HepG2 (cell line): ENCODE data around the gene SLC1A2. TPM values are rescaled to one million over a fixed set of nuclear protein-coding genes. Genes with fewer than 3 reads are reported as not detected.

Experiments used
- ATAC-seq: fragments of 200-7000 bp; cut with Tn5 transposase; 3 replicates; pipeline ENCODE4 v1.9.1; 2020; ENCODE audit warnings: mild to moderate bottlenecking, moderate library complexity
- BruUV-seq: library from RNA; stranded (reverse); fragments of 400-500 nt; replicated peaks from 2 replicates; lab custom pipeline; 2021; lab: Mats Ljungman, UMichigan
- CTCF ChIA-PET: fragments of 300-600 bp; formaldehyde crosslinking; extraction: SDS; loops from one replicate; lab custom pipeline; 2021; ENCODE audit warnings: low total read pairs, inconsistent platforms, low intra/inter-chr PET ratio; lab: Yijun Ruan, JAX
- POLR2A ChIA-PET: fragments of 350-600 bp; sonication (Branson Sonifier 250); formaldehyde crosslinking; loops from one replicate; lab custom pipeline; 2020; ENCODE audit warnings: antibody characterized with exemption, inconsistent platforms; lab: Yijun Ruan, JAX
- DNase-seq: peaks from one replicate; pipeline ENCODE4 v3.0.0-alpha.2; 2015; ENCODE audit warnings: low spot score
- FAIRE-seq: peaks from 3 replicates; lab custom pipeline; 2011; peaks lifted over from hg19 to GRCh38; lab: Jason Lieb, UNC
- H2AFZ ChIP-seq: one replicate; pipeline ENCODE4 v1.6.1; 2011; ENCODE audit warnings: low read length, inconsistent platforms
- H3K27ac ChIP-seq: fragments of 300-600 bp; 3 replicates; pipeline ENCODE4 v1.8.0; 2011; ENCODE audit warnings: mixed run types, mild to moderate bottlenecking, mixed read lengths, low read length, inconsistent platforms; ENCODE audit not compliant: insufficient read depth; ENCODE audit errors: extremely low read length
- H3K27me3 ChIP-seq, 2 experiments: fragments of 200-600 bp in 1 of 2; 2 replicates in 1 of 2; 3 replicates in 1 of 2; pipeline versions ENCODE4 v1.6.0 to v1.8.0; 2011; ENCODE audit warnings: low read length in 2 of 2, mild to moderate bottlenecking in 2 of 2, moderate library complexity in 2 of 2, inconsistent platforms in 1 of 2; ENCODE audit not compliant: insufficient read depth in 2 of 2, control insufficient read depth in 1 of 2
- H3K36me3 ChIP-seq, 2 experiments: fragments of 200-600 bp in 1 of 2; replicated peaks in 1 of 2; 2 replicates in 1 of 2; 3 replicates in 1 of 2; pipeline versions ENCODE4 v1.5.1 to v1.8.0; 2011; ENCODE audit warnings: low read length in 2 of 2, inconsistent platforms in 1 of 2; ENCODE audit not compliant: insufficient read depth in 2 of 2, control insufficient read depth in 1 of 2
- H3K4me1 ChIP-seq: 2 replicates; pipeline ENCODE4 v1.5.1; 2012; ENCODE audit warnings: low read length, inconsistent platforms; ENCODE audit not compliant: insufficient read depth
- H3K4me2 ChIP-seq: 2 replicates; pipeline ENCODE4 v1.6.0; 2011; ENCODE audit warnings: low read depth, low read length, inconsistent platforms
- H3K4me3 ChIP-seq, 3 experiments: fragments of 200-600 bp in 1 of 3; sonication (generic), shearing (Covaris generic) in 1 of 3; replicated peaks in 1 of 3; 2 replicates each; pipeline ENCODE4 v1.5.1; 2011 to 2016; ENCODE audit warnings: low read length in 3 of 3, inconsistent platforms in 2 of 3, low read depth in 2 of 3, mild to moderate bottlenecking in 2 of 3, control low read depth in 1 of 3, mixed read lengths in 1 of 3; ENCODE audit not compliant: insufficient read depth in 1 of 3
- H3K79me2 ChIP-seq: one replicate; pipeline ENCODE4 v1.6.1; 2011; ENCODE audit warnings: low read length, inconsistent platforms; ENCODE audit not compliant: insufficient read depth
- H3K9ac ChIP-seq: 2 replicates; pipeline ENCODE4 v1.6.0; 2011; ENCODE audit warnings: mild to moderate bottlenecking, low read depth, low read length, inconsistent platforms; ENCODE audit not compliant: insufficient read depth
- H3K9me3 ChIP-seq: 2 replicates; pipeline ENCODE4 v1.5.1; 2012; ENCODE audit warnings: mild to moderate bottlenecking, low read length
- H4K20me1 ChIP-seq: 2 replicates; pipeline ENCODE4 v1.6.0; 2011; ENCODE audit warnings: inconsistent platforms, mild to moderate bottlenecking, low read length, moderate library complexity; ENCODE audit not compliant: insufficient read depth
- DMAP1 ChIP-seq: IDR thresholded peaks from 2 replicates; pipeline ENCODE4 v1.6.1; 2016
- PCBP1 ChIP-seq: fragments of 200-400 bp; formaldehyde crosslinking; IDR thresholded peaks from 2 replicates; pipeline ENCODE4 v1.6.1; 2017; ENCODE audit warnings: mild to moderate bottlenecking, low read depth, low read length, borderline replicate concordance
- RAD21 ChIP-seq: fragments of 450-650 bp; formaldehyde crosslinking; IDR thresholded peaks from 2 replicates; pipeline ENCODE4 v1.5.0; 2020; ENCODE audit warnings: mild to moderate bottlenecking
- SALL2 ChIP-seq: sonication (generic); formaldehyde crosslinking; IDR thresholded peaks from 2 replicates; pipeline ENCODE4 v1.8.1; 2023; ENCODE audit warnings: mild to moderate bottlenecking, missing genetic modification reagents, inconsistent platforms
- ZC3H13 ChIP-seq: sonication (generic); formaldehyde crosslinking; IDR thresholded peaks from 2 replicates; pipeline ENCODE4 v1.8.1; 2023; ENCODE audit warnings: mild to moderate bottlenecking, missing genetic modification reagents, moderate library complexity
- ZC3H4 ChIP-seq: sonication (generic); formaldehyde crosslinking; IDR thresholded peaks from 2 replicates; pipeline ENCODE4 v1.4.0; 2020; ENCODE audit warnings: missing genetic modification reagents, borderline replicate concordance
- ZFP1 ChIP-seq: IDR thresholded peaks from 2 replicates; pipeline ENCODE4 v1.6.1; 2016
- ZFP37 ChIP-seq: sonication (generic); formaldehyde crosslinking; IDR thresholded peaks from 2 replicates; pipeline ENCODE4 v1.4.0; 2020; ENCODE audit warnings: missing genetic modification reagents, borderline replicate concordance
- ZKSCAN5 ChIP-seq: sonication (generic); formaldehyde crosslinking; IDR thresholded peaks from 2 replicates; pipeline ENCODE4 v1.5.1; 2020; ENCODE audit warnings: mild to moderate bottlenecking, missing genetic modification reagents
- ZNF235 ChIP-seq: sonication (generic); formaldehyde crosslinking; IDR thresholded peaks from 2 replicates; pipeline ENCODE4 v1.8.1; 2023; ENCODE audit warnings: mild to moderate bottlenecking, missing genetic modification reagents, borderline replicate concordance
- ZNF557 ChIP-seq: sonication (generic); formaldehyde crosslinking; IDR thresholded peaks from 2 replicates; pipeline ENCODE4 v1.4.0; 2020; ENCODE audit warnings: missing genetic modification reagents
- ZNF709 ChIP-seq: sonication (generic); formaldehyde crosslinking; IDR thresholded peaks from 2 replicates; pipeline ENCODE4 v1.5.0; 2020; ENCODE audit warnings: mild to moderate bottlenecking, missing genetic modification reagents
- ZNF777 ChIP-seq: sonication (generic); formaldehyde crosslinking; IDR thresholded peaks from 2 replicates; pipeline ENCODE4 v1.4.0; 2020; ENCODE audit warnings: missing genetic modification reagents
- WGBS: methylation state at CpG from one replicate; pipeline ENCODE4 v1.1.6; 2017; ENCODE audit warnings: low lambda C conversion rate; 5-methylcytosine and 5-hydroxymethylcytosine counted together
- in situ Hi-C: cut with HindIII; loops from 2 replicates; pipeline ENCODE4 v1.10.0; 2017; ENCODE audit warnings: low pct_unique_long_range_greater_than_20kb; ENCODE audit not compliant: extremely low pct_ligation_motif_present
- intact Hi-C: fragments of 100-400 bp; cut with micrococcal nuclease; formaldehyde crosslinking; loops from one replicate; pipeline ENCODE4 v1.10.0; 2022; ENCODE audit not compliant: unreplicated experiment
- polyA plus RNA-seq, 8 experiments: library from polyadenylated mRNA; depleted of rRNA in 3 of 8; stranded (reverse) in 7 of 8; unstranded in 1 of 8; fragments of >200 nt; fragmentation: Illumina TruSeq in 4 of 8; extraction: Trizol in 4 of 8; gene quantifications; 2 replicates each; pipeline versions ENCODE4 v1.2.1 to v1.2.3, GENCODE V29; 2011 to 2016; ENCODE audit warnings: low read depth in 4 of 8, missing spikeins in 1 of 8, mixed read lengths in 1 of 8; ENCODE audit not compliant: insufficient read depth in 1 of 8
- total RNA-seq, 5 experiments: library from RNA; depleted of rRNA; stranded (reverse); fragments of >200 nt; fragmentation: Illumina TruSeq; extraction: Trizol; gene quantifications; 2 replicates each; pipeline ENCODE4 v1.2.3, GENCODE V29; 2016; ENCODE audit warnings: low read depth in 1 of 5
- TF ChIP-seq, protein P1 (sequence below): sonication (generic); formaldehyde crosslinking; IDR thresholded peaks from 2 replicates; pipeline ENCODE4 v1.4.0; 2020; ENCODE audit warnings: missing genetic modification reagents
- TF ChIP-seq, protein P2 (sequence below): IDR thresholded peaks from 2 replicates; pipeline ENCODE4 v1.6.1; 2016; ENCODE audit warnings: missing compliant biosample characterization, missing genetic modification reagents, borderline replicate concordance

The SLC1A2 gene
- total and polyA plus RNA-seq, 2 of the 13 experiments (the other 11 are each of a cell fraction or from before 2014, with no cell fraction given), result 23.2 to 43.2 TPM

DNA sequence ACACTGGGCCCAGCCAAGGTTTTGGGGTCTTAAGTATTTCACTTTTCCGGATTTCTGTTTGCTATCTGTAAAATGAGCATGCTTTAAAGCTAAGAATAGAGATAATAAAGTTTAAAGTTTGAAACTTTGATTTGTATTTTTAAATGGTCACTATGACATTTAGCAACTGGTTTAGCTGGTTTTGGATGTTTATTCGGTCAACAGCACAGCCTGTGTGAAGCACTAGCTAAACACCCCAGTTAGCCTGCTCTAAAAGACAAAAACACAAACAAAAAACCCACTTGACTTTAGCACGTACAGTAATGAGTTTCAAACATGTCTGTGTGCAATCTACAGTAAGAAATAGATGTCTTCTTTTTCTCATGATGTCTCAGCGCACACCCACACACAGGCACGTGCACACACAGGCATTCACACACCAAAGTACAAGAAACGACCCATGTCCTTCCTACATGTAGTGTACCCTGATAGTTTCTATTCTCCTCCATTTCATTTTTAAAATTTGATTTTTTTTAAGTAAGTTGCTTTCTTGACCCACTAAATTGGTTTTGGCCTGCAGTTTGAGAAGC, 29.4 kb downstream of the SLC1A2 start:
- POLR2A ChIA-PET, result interaction anchor here (2.0 to 2.1 kb wide), 2 partner anchors 30 to 460 kb away, joined by 5 to 9 read pairs; no protein-coding TSS in a partner anchor
- WGBS, result 73% methylated on average over 6 of the region's 6 CpGs
- Histone ChIP-seq H3K4me2 (no peak overlapping the region), H2AFZ (no peak overlapping the region), H3K36me3 (no peaks in the 10 kb centered on the region), H3K9ac (no peak overlapping the region), H3K27me3 (0 out of 5 replicates have a peak, but pooled peaks cover 2 to 6% of the 10 kb centered on the region in 2 experiments), H3K27ac (no peak overlapping the region), H4K20me1 (no peaks in the 10 kb centered on the region; the same call in 1 of the 2 replicates), H3K79me2 (no peaks in the 10 kb centered on the region), H3K4me3 (no peak overlapping the region), H3K4me1 (peaks cover 30% of the 10 kb centered on the region), H3K9me3 (no peaks in the 10 kb centered on the region)
- intact Hi-C loops (loop anchor here (5.0 to 10.0 kb wide), 3 partner anchors 735 to 893 kb away; no protein-coding TSS in a partner anchor), in situ Hi-C loops (loop anchor here (10.0 to 25.0 kb wide), 3 partner anchors 465 to 1028 kb away; partner anchors contain the start of gene ABTB2)
- BruUV-seq, result no TSS peak
- DNase-seq (no peak), ATAC-seq (no peak), FAIRE-seq (no peak)
- CTCF ChIA-PET, result no interaction called here
- TF ChIP-seq, protein P1, sequence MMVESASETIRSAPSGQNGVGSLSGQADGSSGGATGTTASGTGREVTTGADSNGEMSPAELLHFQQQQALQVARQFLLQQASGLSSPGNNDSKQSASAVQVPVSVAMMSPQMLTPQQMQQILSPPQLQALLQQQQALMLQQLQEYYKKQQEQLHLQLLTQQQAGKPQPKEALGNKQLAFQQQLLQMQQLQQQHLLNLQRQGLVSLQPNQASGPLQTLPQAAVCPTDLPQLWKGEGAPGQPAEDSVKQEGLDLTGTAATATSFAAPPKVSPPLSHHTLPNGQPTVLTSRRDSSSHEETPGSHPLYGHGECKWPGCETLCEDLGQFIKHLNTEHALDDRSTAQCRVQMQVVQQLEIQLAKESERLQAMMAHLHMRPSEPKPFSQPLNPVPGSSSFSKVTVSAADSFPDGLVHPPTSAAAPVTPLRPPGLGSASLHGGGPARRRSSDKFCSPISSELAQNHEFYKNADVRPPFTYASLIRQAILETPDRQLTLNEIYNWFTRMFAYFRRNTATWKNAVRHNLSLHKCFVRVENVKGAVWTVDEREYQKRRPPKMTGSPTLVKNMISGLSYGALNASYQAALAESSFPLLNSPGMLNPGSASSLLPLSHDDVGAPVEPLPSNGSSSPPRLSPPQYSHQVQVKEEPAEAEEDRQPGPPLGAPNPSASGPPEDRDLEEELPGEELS, result no peak
- TF ChIP-seq ZNF235 (CRISPR knock-in tag), result no peak
- no peak for TF ChIP-seq ZKSCAN5 (CRISPR knock-in tag)
- TF ChIP-seq ZFP1 (CRISPR knock-in tag), result no peak
- TF ChIP-seq ZC3H13 (CRISPR knock-in tag), result no peak

DNA sequence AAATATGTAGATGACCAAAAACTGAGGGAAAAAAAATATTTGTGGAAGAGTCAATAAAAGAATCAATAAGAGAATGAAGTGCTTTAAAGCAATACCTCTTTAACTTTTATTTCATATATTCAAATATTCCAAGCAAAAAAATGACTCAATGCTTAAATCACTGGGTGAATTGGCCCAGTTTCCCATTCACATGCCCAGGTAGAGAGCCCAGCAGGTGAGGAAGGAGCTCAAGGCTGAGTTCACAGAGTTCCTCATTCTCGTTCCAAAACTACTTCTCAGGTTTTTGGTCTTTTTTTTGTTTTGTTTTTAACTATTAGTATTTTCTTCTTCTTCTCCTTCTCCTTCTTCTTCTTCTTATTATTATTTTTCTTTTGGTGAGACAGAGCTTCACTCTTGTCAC, 30.2 kb downstream of the SLC1A2 start:
- no peaks in the 10 kb centered on the region for H3K79me2 ChIP-seq
- no peak overlapping the region for H3K9ac ChIP-seq
- POLR2A ChIA-PET, result no interaction called here
- no peak for ATAC-seq
- CTCF ChIA-PET, result no interaction called here
- H2AFZ ChIP-seq, result no peak overlapping the region
- peaks cover 30% of the 10 kb centered on the region for H3K4me1 ChIP-seq
- intact Hi-C loops (no loop called here), in situ Hi-C loops (loop anchor here (10.0 to 25.0 kb wide), 3 partner anchors 464 to 1027 kb away; partner anchors contain the start of gene ABTB2)
- DNase-seq, result no peak
- H3K4me3 ChIP-seq, result no peak overlapping the region
- H3K4me2 ChIP-seq, result no peak overlapping the region
- no peaks in the 10 kb centered on the region for H3K9me3 ChIP-seq
- no peaks in the 10 kb centered on the region for H3K36me3 ChIP-seq
- H4K20me1 ChIP-seq, result no peaks in the 10 kb centered on the region; the same call in 1 of the 2 replicates
- 59% methylated on average over 1 of the region's 1 CpG for WGBS
- BruUV-seq, result no TSS peak
- no peak overlapping the region for H3K27ac ChIP-seq
- H3K27me3 ChIP-seq, result 0 out of 5 replicates have a peak, but pooled peaks cover 1 to 6% of the 10 kb centered on the region in 2 experiments
- no peak for FAIRE-seq
- no peak for TF ChIP-seq SALL2 (CRISPR knock-in tag)
- no peak for TF ChIP-seq ZNF777 (CRISPR knock-in tag)
- TF ChIP-seq, protein P2, sequence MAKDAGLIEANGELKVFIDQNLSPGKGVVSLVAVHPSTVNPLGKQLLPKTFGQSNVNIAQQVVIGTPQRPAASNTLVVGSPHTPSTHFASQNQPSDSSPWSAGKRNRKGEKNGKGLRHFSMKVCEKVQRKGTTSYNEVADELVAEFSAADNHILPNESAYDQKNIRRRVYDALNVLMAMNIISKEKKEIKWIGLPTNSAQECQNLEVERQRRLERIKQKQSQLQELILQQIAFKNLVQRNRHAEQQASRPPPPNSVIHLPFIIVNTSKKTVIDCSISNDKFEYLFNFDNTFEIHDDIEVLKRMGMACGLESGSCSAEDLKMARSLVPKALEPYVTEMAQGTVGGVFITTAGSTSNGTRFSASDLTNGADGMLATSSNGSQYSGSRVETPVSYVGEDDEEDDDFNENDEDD (CRISPR knock-in tag), result no peak
- TF ChIP-seq ZNF557 (CRISPR knock-in tag), result no peak
- TF ChIP-seq RAD21, result no peak
- TF ChIP-seq DMAP1 (CRISPR knock-in tag), result no peak
- TF ChIP-seq ZNF709 (CRISPR knock-in tag), result no peak
- no peak for TF ChIP-seq ZC3H4 (CRISPR knock-in tag)
- TF ChIP-seq PCBP1, result no peak
- TF ChIP-seq ZFP37 (CRISPR knock-in tag), result no peak
